ENCODE data around the gene ZNF790.
A peak's percentile ranks its signal among the peaks of the same experiment; 100 is the strongest.
"Not testable (repeated sequence)": the region's sequence is repeated elsewhere in the genome, so short reads cannot be mapped to it uniquely, and the experiment has no call there.

ZNF790 gene

DNA sequence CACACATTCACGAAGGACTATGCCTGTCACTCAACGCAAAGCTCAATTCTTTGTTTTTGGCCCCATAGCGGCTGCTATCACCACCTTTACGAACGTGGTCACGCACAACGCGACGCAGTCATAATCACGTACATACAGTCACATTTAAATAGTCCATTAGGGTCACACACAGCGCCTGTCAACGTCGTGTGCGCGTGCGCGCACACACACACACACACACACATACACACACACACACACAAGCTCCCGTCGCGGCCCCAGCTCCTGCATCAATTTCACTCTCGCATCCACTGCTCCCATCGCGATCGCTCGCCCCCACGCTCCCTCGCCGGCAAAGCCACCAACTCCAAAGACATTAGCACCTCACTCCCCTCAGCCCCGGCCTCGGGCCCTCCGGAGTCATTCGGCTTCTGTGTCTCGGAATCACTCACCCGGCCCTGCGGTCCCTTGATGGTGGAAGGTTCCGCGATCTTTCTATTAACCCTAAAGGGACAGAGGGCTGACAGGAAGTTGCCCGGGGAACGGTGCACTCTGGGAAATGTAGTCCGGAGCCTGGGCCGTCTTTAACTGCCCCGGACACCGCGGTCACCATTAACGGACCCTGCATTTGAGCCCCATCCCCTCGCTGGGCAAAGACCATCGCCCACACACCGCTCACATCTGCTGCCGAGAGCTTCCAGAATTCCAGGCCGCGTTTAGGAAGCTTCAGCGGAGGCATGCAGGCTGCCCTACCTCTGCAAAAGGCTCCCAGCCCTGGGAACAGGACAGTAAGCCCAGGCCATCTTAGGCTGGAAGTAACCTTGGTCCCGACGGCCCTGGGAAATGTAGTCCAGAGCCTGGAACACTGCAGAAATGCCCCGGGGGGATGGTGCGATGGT lies at the start of gene ZNF790:
ZNF790 (minus strand) TSS at position 482 of the 878 bp plus-strand sequence. CDS start 12,768 bp downstream, outside the sequence.
- DNase-seq, result peak; percentile 83

DNA sequence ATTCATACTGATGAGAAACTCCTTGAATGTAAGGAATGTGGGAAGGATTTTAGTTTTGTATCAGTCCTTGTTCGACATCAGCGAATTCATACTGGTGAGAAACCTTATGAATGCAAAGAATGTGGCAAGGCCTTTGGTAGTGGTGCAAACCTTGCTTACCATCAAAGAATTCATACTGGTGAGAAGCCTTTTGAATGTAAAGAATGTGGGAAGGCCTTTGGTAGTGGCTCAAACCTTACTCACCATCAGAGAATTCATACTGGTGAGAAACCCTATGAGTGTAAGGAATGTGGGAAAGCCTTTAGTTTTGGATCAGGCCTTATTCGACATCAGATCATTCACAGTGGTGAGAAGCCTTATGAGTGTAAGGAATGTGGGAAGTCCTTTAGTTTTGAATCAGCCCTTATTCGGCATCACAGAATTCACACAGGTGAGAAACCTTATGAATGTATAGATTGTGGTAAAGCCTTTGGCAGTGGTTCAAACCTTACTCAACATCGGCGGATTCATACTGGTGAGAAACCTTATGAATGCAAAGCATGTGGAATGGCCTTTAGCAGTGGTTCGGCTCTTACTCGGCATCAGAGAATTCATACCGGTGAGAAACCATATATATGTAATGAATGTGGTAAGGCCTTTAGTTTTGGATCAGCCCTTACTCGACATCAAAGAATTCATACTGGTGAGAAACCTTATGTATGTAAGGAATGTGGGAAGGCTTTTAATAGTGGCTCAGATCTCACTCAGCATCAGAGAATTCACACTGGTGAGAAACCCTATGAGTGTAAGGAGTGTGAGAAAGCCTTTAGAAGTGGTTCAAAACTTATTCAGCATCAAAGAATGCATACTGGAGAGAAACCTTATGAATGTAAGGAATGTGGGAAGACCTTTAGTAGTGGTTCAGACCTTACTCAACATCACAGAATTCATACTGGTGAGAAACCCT lies 39.1 kb upstream of the ZNF790 start:
- no peak for DNase-seq

DNA sequence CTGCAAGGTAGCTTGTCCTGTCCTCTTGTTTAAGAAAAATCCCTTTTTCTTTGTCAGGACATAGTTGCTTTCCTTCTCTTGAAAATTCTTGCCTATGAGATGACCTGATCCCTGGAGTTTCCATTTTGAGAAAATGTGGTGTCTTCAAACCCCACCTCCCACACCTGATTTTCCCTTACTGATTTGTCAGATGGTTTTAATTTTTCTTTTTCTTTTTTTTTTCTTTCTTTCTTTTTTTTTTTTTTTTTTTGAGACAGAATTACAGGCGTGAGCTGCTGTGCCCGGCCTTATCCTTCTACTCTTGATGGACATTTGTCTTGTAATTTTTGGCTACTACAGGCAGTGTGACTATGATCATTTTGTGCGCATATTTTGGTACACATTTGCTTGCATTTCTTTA lies 13.7 kb upstream of the ZNF790 start:
- no peak for DNase-seq

DNA sequence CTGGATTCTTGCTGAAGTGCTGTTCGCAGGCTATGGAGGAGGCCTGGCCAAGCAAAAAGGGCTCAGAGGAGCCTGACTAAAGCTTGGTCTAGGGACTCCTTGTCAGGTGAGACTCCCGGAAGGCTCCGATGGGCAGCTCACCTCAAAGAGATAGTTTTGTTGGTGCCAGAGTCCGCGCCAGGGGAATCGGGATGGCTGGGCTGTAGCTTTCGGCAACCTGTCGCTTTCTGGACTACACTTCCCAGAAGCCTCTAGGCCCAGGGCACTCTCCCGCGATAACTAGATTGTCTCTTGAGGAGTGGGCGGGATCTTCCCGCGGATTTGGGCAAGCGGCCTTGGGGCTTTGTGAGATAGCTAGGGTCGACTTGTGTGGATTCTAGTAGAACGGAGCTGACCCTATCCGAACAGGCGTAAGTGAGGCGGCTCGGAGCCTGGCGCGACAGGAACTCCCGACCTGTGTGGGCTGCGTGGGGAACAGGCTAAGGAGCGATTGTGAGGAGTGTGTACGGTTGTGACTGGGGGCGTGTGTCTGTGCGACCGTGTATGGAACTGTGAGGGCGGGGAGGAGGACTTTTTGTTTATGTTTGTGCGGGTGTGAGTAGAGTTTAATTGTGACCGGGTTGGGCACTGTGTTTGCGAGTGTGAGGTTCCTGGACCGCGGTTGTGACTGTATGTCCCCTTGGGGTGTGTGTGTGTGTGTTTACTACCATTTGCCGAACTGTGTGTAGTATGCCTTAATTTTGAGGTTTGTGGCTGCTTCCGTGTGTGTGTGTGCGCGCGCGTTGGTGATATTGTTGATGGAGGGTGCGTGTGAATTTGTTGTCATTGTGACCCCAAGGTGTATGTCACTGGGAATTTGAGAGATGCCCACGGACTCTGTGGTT lies 12.6 kb upstream of the ZNF790 start, which contains the start of gene ZNF345:
ZNF345 (plus strand) TSS at position 318 of the 884 bp plus-strand sequence. CDS start 25,955 bp downstream, outside the sequence.
- peak; percentile 83 for DNase-seq

DNA sequence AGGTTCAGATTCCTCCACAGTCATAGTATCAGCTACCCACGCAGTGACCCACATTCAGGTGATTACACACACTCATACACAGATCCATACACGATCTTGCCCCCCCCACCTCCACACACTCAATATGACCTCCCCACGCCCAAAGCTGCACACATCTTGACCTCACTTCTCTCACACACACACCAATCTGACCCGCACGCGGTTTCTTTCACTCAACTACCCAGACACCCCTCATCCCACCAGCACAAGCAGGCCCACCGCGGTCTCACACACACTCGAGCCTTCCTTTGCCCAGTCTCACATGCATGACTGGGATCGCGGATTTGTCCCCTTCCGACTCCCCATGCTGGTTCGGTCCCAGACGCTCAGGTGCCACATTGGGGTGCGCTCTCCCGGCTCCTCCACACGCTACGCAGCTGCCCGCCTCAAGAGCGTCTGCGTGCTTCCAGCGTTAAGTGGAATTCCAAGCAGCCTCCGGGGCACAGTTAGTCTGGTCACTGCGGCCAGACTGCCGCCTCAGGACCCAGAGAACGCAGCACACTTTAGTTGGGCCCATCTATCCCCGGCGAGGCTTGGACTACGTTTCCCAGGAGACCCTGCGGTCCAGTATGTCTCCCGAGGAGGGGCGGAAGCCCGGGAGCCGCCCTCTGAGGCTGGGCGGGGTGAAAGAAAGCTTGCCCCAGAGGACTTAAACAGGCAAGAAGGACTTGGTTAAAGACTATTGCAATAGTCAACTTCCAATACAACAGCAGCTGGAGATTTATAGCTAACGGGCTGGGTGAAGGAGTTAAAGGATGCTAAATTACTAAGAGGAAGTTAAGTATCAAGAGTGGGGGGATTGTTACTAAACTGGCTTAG lies 11.7 kb upstream of the ZNF790 start:
- peak; percentile 92 for DNase-seq

DNA sequence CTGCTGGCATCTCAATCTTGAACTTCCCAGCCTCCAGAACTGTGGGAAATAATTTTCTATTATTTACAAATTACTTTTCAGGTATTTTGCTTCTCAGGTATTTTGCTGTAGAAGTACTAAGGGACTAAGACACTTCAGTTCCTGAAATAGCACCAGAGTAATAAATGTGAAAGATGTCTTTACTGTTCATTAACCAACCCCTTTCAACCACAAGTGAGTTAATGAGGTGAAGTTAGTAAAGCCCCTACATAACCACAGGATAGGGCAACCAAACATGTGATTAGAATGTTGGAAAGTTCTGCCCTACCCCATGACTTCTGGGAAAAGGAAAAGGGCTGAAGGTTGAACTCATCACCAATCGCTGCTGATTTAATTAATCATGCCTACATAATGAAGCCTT lies 9.8 kb upstream of the ZNF790 start:
- no peak for DNase-seq

DNA sequence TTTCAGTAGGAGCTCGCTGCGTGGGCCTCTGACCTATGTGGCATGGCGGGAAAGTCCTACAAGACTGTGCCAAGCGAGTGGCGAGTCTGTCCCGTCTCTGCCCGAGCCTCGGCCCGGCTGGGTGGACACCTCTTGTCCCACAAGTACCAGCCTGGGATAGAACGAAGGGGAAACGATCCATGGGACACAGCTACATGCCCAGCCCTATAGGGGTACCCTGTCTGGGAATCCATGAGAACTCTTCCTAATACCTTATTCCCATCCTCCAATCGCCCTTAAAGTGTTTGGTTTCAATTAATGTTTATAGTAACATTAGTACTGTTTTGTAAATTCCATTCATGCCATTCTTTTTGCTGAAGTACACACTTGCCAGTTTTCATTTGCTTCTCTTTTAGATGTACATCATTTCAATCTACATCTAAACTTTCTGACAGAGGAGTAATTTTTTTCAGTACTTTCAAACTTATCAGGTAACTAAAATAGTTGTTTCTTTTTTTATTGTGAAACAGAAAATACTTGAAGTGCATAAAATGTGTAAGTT lies 667 bp upstream of the ZNF790 start:
- no peak for DNase-seq

DNA sequence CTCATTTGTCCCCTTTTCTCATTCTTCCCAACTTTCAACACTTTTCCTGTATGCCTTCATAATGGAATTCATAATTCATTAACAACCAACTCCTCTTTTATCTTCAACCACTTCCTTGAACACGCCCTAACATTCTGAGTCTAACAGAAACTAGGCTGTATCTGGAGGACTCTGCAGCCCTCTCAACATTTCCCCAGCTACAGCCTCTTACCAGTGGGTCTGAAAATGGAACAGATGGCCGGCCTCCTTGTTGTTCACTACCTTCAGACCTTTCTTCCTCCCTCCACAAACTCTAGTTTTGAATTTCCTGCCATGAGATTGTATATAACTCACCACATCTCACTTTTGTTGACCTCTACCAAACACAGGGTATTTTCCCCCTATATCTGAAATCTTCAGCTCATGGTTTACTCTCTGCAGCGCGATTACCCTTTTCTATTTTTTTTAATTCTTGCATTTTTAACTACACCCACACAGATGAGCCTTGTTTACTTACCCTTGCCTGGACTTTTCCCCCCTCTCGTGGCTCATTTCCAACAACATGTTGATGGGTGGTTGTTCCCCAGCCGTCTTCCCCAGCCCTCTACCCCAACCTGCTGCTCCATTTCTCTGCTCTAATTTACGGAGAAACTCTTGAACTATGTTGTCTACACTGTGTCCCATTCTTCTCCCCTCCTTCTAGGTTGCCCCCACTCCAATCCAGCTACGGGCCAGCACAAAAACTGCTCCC lies 846 bp downstream of the ZNF790 start:
- no peak for DNase-seq

DNA sequence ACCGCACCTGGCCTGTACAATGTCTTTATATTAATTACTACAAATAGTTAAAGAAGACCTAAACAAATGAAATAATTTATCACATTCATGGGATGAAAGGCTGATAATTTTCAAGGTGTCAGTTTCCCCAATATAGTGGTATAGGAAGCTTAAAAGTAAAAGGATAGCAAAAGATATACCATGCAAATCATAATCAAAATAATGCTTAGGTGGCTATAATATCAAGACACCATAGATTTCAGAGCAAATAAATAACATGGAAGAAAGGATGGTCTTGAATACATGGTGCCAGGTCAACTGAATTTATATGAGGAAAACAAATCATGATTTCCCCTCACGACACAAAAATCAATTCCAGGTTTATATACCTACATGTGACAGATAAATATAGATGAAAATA lies 4.8 kb downstream of the ZNF790 start:
- DNase-seq, result no peak

DNA sequence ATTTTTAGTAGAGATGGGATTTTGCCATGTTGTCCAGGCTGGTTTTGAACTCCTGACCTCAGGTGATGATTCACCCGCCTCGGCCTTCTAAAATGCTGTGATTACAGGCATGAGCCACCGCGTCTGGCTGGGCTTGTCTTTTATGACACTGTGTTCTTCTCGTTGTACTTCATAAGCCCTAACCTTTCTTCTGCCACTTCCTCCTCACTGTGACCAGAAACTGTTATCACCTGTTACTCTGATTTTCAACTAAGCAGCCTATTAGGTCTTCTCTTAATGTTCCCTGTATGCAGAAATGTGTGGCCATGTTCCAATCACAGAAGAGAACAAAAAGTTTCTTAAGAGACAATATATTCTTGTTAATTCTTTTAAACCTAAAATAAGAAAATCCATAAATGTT lies 16.4 kb downstream of the ZNF790 start:
- DNase-seq, result no peak

DNA sequence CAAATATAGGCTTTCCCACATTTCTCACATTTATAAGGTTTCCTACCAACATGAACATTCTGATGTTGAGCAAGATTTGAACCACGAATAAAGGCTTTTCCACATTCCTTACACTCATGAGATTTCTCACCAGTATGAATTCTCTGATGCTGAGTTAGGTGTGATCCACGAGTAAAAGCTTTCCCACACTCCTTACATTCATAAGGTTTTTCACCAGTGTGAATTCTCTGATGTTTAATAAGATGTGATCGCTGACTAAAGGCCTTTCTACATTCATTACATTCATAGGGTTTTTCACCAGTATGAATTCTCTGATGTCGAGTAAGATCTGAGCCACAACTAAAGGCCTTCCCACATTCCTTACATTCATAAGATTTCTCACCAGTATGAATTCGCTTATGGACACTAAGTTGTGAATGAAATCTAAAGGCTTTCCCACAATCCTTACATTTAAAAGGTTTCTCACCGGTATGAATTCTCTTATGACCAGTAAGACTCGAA lies 19.0 kb downstream of the ZNF790 start:
- DNase-seq, result no peak

DNA sequence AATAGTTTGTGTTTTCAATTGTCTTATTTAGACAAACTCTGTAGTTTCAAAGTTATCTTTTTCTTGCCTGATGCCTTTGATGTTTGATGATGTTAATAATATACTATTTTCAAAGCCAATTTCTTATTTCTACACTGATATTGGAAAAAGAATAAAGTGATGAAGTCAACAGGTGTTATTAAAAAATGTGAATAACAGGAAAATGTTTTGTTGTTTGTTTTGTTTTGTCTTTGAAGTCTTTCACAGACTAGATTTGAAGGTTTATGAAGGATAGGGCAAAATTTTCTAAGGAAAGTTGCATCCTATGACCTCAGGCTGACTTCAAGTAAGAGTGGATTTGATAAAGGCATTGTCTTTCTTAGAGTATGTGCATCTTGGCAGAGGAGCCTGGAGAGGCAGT lies 31.2 kb downstream of the ZNF790 start:
- no peak for DNase-seq

DNA sequence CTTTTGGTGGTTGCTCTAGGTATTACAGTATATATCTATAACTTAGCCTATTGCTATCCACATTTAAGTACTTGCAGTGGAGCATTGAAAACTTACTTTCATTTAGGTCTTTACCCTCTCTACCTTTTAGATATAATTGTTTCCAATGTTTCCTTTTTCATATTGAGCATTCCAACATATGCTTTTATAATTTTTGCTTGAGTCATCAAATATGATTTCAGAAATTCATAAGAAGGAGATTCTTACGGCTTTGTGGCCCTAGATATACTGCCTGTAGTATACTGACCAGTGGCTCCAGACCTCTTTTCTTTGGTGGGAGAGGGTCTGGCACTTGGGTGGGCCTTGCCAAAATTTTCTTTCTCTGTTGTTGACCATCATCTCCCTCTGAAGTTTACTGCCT lies 32.8 kb downstream of the ZNF790 start:
- no peak for DNase-seq

DNA sequence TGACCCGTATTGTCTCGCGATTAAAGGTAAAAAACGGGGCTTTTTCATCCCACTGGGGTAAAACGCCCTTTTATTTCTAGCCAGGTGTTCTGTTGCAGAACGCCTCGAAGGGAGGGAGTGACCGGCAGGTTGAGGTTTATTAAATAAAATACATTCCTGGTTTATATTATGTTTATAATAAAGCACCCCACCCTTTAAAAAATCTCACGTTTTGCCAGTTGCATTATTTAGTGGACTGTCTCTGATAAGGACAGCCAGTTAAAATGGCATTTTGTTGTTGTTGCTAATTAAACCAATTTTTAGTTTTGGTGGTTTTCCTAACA lies 40.4 kb downstream of the ZNF790 start:
- no peak for DNase-seq

DNA sequence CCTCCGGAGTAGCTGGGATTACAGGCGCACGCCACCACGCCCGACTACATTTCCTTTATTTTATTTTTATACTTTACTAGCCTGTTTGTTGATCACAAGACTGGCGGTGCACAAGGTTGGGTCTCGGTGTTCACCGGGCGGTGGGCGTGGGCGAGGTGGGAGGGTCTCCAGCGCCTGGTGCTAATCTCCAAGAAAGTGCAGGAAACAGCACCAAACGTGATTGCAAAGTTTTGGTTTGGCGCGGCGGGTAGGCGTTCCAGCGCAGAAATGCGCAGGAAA lies 41.5 kb downstream of the ZNF790 start:
- DNase-seq, result no peak

DNA sequence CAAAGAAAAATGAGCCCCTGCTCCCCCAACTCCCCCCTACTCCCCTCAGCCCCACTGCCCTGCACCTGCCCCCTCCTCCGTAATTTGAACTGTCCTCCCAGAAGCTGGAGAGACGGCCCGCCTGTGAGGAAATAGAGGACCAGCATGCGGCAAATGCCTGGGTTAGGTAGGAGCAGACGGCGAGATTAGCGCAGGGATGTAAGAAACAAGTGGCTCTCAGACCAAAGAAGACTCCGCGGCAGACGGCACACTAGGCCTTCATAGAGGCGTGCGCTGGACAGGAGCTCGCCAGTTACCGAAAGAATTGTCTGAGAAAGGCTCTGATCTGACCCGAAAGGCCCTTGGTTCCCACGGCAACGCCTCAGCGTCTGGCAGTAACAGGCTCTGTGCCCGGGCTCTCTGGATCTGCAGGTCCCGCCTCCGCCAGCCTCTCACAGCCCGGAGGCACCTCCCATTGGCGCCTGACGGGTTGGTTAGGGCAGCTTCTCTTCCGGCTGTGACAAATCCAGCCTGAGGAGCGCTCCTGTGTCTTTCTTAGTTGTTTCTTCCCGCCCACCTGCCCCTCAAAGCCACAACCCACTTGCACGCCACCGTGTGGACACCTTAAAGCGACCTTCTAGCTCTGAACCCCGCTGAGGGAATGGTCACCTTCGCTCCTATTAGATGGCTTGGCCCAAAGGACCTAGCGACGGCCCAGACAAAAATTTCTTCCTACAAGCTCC lies 46.6 kb downstream of the ZNF790 start:
- DNase-seq, result not testable (repeated sequence)

DNA sequence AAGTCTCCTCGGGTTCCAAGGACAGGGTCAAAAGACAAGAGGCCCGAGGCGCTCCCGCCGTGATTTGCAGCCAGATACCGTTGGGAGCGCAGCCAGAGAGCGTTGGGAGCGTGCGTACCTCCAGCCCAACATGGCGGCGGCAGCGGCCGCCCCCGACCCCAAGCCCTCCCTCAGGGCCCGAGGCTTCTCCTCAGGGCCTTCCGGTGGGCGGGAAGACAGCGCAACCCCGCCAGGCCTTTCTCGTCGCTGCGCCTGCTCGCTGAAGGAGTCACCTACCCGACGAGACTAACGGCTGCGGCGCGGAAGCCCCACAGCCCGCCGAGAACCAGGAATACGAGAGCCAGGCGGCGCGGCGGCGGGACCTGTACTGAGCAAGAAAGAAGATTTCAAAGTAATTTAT lies 62.4 kb downstream of the ZNF790 start:
- DNase-seq, result no peak

DNA sequence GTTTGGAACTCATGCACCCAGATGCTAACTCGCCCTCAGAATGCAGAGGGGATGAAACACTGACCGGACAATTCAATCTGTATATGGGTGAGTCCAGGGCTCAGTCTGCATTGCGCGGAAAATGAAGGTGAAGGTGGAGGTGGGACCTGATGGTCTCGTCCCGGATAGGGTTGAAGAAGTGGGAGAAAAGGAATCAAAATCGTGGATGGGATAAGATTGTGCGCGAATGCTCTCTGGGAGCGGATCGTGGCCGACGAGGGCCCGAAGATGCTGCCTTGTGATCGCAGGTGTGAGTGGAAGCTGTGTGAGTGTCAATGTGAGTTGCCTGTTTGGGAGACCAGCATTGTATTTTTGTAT lies 65.0 kb downstream of the ZNF790 start:
- no peak for DNase-seq

DNA sequence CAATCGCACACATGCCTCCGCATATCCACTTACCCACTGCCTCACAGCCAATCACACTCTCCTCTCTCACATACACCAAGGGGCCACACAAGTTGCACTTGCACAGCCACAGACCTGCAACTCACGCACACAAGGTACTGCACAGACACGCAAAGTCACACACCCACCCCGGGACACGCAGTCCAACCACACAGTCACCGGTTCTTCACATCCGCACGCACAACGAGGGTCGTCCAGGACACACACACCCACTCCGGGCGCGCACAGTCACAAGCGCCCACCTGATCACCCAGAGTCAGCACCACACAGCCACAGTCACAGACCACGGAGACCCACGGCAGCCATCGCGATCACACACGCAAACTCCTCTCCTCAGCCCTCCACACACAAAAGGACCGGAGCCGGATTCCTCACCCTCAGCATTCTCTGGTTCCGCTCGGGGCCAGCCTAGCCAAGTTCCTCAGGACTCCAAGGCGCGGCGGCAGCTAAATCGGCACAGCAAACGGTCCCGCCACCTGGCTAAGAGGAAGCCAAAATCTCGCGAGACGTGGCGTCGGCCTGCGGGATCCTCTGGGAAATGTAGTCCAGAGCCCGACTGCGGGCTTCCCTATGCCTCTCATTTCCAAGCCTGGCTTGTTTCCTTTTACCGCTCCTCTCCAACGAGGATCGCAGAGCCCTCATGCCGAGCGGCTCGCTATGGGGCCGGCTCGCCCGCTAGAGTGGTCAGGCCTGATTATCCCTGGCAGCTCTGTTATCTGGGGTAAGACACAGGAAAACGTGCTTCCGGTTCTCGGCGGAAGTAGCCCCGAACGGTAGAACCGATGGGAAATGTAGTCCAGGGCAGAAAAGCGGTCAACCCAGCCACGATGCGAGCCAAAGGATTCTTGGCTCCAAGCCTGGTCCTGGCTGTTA lies 65.6 kb downstream of the ZNF790 start, which contains the start of gene ZNF850:
ZNF850 (minus strand) TSS at position 497 of the 912 bp plus-strand sequence. CDS start 10,201 bp downstream, outside the sequence.
- DNase-seq, result peak; percentile 92

All from activated naive CD4-positive, alpha-beta T cell treated with anti-CD3 and anti-CD28 coated beads, Interleukin-2, amount 50 U/mL, for 16 hours (primary cell).